Trophoblast cell (in vitro differentiated cells and primary cell): ENCODE data around the gene NKPD1.

Experiments
- DNase-seq, 2 donors: peaks; one replicate each; pipeline ENCODE4 v3.0.0-alpha.2; 2016
- H2AFZ ChIP-seq: 2 replicates; pipeline ENCODE4 v1.6.1; 2013; ENCODE audit warnings: low read length, moderate library complexity, mild to moderate bottlenecking; ENCODE audit not compliant: insufficient read depth, poor library complexity
- H2AK5ac ChIP-seq: 2 replicates; pipeline ENCODE4 v1.6.1; 2013; ENCODE audit warnings: mild to moderate bottlenecking, low read length
- H2BK120ac ChIP-seq: 2 replicates; pipeline ENCODE4 v1.6.1; 2013; ENCODE audit warnings: low read length, mild to moderate bottlenecking, moderate library complexity; ENCODE audit not compliant: insufficient read depth, poor library complexity
- H2BK12ac ChIP-seq: 2 replicates; pipeline ENCODE4 v1.6.1; 2013; ENCODE audit warnings: mild to moderate bottlenecking, low read length, moderate library complexity
- H2BK5ac ChIP-seq: 2 replicates; pipeline ENCODE4 v1.6.1; 2013; ENCODE audit warnings: low read length, low read depth, moderate library complexity, mild to moderate bottlenecking; ENCODE audit not compliant: poor library complexity
- H3K14ac ChIP-seq: 2 replicates; pipeline ENCODE4 v1.6.1; 2013; ENCODE audit warnings: mild to moderate bottlenecking, low read length
- H3K18ac ChIP-seq: 2 replicates; pipeline ENCODE4 v1.6.1; 2013; ENCODE audit warnings: mild to moderate bottlenecking, low read length
- H3K23ac ChIP-seq: 2 replicates; pipeline ENCODE4 v1.6.1; 2013; ENCODE audit warnings: low read length
- H3K27ac ChIP-seq: 2 replicates; pipeline ENCODE4 v1.5.1; 2013; ENCODE audit warnings: low read depth, mild to moderate bottlenecking, inconsistent platforms, low read length, moderate library complexity
- H3K27me3 ChIP-seq: 2 replicates; pipeline ENCODE4 v1.6.1; 2013; ENCODE audit warnings: inconsistent platforms, mild to moderate bottlenecking, low read length, moderate library complexity; ENCODE audit not compliant: insufficient read depth
- H3K36me3 ChIP-seq, 2 experiments: 1 replicate in 1 of 2; 2 replicates in 1 of 2; pipeline ENCODE4 v1.6.1; 2013; ENCODE audit warnings: low read length in 2 of 2, mild to moderate bottlenecking in 2 of 2, moderate library complexity in 1 of 2; ENCODE audit not compliant: insufficient read depth in 2 of 2, control insufficient read depth in 1 of 2
- H3K4ac ChIP-seq: 2 replicates; pipeline ENCODE4 v1.6.1; 2013; ENCODE audit warnings: low read depth, mild to moderate bottlenecking, low read length, moderate library complexity
- H3K4me1 ChIP-seq, 2 experiments: 1 replicate in 1 of 2; 2 replicates in 1 of 2; pipeline ENCODE4 v1.6.1; 2013; ENCODE audit warnings: low read length in 2 of 2, mild to moderate bottlenecking in 2 of 2, moderate library complexity in 1 of 2; ENCODE audit not compliant: insufficient read depth in 2 of 2, control insufficient read depth in 1 of 2
- H3K4me2 ChIP-seq: 2 replicates; pipeline ENCODE4 v1.6.1; 2013; ENCODE audit warnings: inconsistent platforms, mild to moderate bottlenecking, low read length, moderate library complexity
- H3K4me3 ChIP-seq: 2 replicates; pipeline ENCODE4 v1.5.1; 2013; ENCODE audit warnings: mild to moderate bottlenecking, low read depth, low read length, inconsistent platforms
- H3K79me1 ChIP-seq: one replicate; pipeline ENCODE4 v1.6.1; 2013; ENCODE audit warnings: low read length
- H3K79me2 ChIP-seq: 2 replicates; pipeline ENCODE4 v1.6.1; 2013; ENCODE audit warnings: low read length, mild to moderate bottlenecking; ENCODE audit not compliant: control insufficient read depth, insufficient read depth, poor library complexity
- H3K9ac ChIP-seq: 2 replicates; pipeline ENCODE4 v1.6.1; 2013; ENCODE audit warnings: mild to moderate bottlenecking, low read length
- H3K9me3 ChIP-seq: 2 replicates; pipeline ENCODE4 v1.6.1; 2013; ENCODE audit warnings: low read depth, mild to moderate bottlenecking, control low read depth, inconsistent platforms, low read length; ENCODE audit not compliant: insufficient read depth
- H4K12ac ChIP-seq: 2 replicates; pipeline ENCODE4 v1.6.1; 2013; ENCODE audit warnings: low read depth, mild to moderate bottlenecking, low read length, moderate library complexity
- H4K8ac ChIP-seq: 2 replicates; pipeline ENCODE4 v1.6.1; 2013; ENCODE audit warnings: low read depth, mild to moderate bottlenecking, low read length, moderate library complexity
- H4K91ac ChIP-seq: one replicate; pipeline ENCODE4 v1.6.1; 2013; ENCODE audit warnings: low read depth, mild to moderate bottlenecking, low read length, moderate library complexity
- WGBS: extraction: QIAGEN DNeasy Blood & Tissue Kit; methylation state at CpG from one replicate; pipeline ENCODE4 v1.1.7; 2013; ENCODE audit warnings: missing lambda C conversion rate; ENCODE audit not compliant: insufficient read length, insufficient coverage; ENCODE audit errors: extremely low coverage; 5-methylcytosine and 5-hydroxymethylcytosine counted together

The NKPD1 gene

GRCh38 chr19:45172173-45172572, 11.4 kb upstream of the NKPD1 start:
- H2BK12ac ChIP-seq = no peak overlapping the region
- no peak overlapping the region for H2BK5ac ChIP-seq
- H3K27ac ChIP-seq = no peak overlapping the region
- no peaks in the 10 kb centered on the region for H3K4me1 ChIP-seq
- no peak overlapping the region for H2AK5ac ChIP-seq
- no peaks in the 10 kb centered on the region for H3K79me2 ChIP-seq
- no peak overlapping the region for H3K4me3 ChIP-seq
- no peak overlapping the region for H4K91ac ChIP-seq
- no peak overlapping the region for H3K9ac ChIP-seq
- H3K27me3 ChIP-seq = no peaks in the 10 kb centered on the region
- H3K14ac ChIP-seq = no peak overlapping the region
- H3K9me3 ChIP-seq = peaks cover 2% of the 10 kb centered on the region
- H3K23ac ChIP-seq = no peak overlapping the region
- H4K8ac ChIP-seq = no peak overlapping the region
- H2BK120ac ChIP-seq = no peak overlapping the region
- no peak for DNase-seq
- H3K4me2 ChIP-seq = no peak overlapping the region
- no peak overlapping the region for H3K18ac ChIP-seq
- H4K12ac ChIP-seq = no peak overlapping the region
- H3K4ac ChIP-seq = no peak overlapping the region
- no peak overlapping the region for H2AFZ ChIP-seq
- no peaks in the 10 kb centered on the region for H3K36me3 ChIP-seq
- no peaks in the 10 kb centered on the region for H3K79me1 ChIP-seq
- WGBS = no CpG with 5 or more reads among the region's 4 CpGs

- no peak overlapping the region for H2BK5ac ChIP-seq
- H3K23ac ChIP-seq = no peak overlapping the region
- H3K36me3 ChIP-seq = no peaks in the 10 kb centered on the region
- no peak overlapping the region for H3K4ac ChIP-seq
- H2AFZ ChIP-seq = no peak overlapping the region
- no peak overlapping the region for H4K91ac ChIP-seq
- no peak overlapping the region for H4K12ac ChIP-seq
- H3K27ac ChIP-seq = no peak overlapping the region
- H4K8ac ChIP-seq = no peak overlapping the region
- H3K9me3 ChIP-seq = peaks cover 2% of the 10 kb centered on the region
- no peaks in the 10 kb centered on the region for H3K79me1 ChIP-seq
- no peak overlapping the region for H3K14ac ChIP-seq
- DNase-seq = peak in 1 of 2 donors; percentile 78
- H2AK5ac ChIP-seq = no peak overlapping the region
- no peak overlapping the region for H3K4me3 ChIP-seq
- H3K4me1 ChIP-seq = no peaks in the 10 kb centered on the region
- H3K27me3 ChIP-seq = no peaks in the 10 kb centered on the region
- no CpG with 5 or more reads among the region's 7 CpGs for WGBS
- H3K9ac ChIP-seq = no peak overlapping the region
- no peak overlapping the region for H2BK12ac ChIP-seq
- H2BK120ac ChIP-seq = no peak overlapping the region
- no peak overlapping the region for H3K4me2 ChIP-seq
- H3K18ac ChIP-seq = no peak overlapping the region
- H3K79me2 ChIP-seq = no peaks in the 10 kb centered on the region
Measured at GRCh38 chr19:45171211-45171623, 10.4 kb upstream of the NKPD1 start.

GRCh38 chr19:45170146-45171106, 9.6 kb upstream of the NKPD1 start:
- no peak overlapping the region for H2BK5ac ChIP-seq
- no peak overlapping the region for H4K8ac ChIP-seq
- H3K18ac ChIP-seq = no peak overlapping the region
- no peak overlapping the region for H3K9ac ChIP-seq
- no peak overlapping the region for H3K14ac ChIP-seq
- H3K79me1 ChIP-seq = no peaks in the 10 kb centered on the region
- H3K4me1 ChIP-seq = no peaks in the 10 kb centered on the region
- no peak overlapping the region for H3K4me2 ChIP-seq
- WGBS = no CpG with 5 or more reads among the region's 21 CpGs
- H2AFZ ChIP-seq = no peak overlapping the region
- no peak overlapping the region for H3K4me3 ChIP-seq
- no peak overlapping the region for H4K91ac ChIP-seq
- H2BK120ac ChIP-seq = no peak overlapping the region
- no peak overlapping the region for H3K23ac ChIP-seq
- no peak overlapping the region for H3K27ac ChIP-seq
- no peak overlapping the region for H3K4ac ChIP-seq
- H3K36me3 ChIP-seq = no peaks in the 10 kb centered on the region
- H3K79me2 ChIP-seq = no peaks in the 10 kb centered on the region
- peak in 1 of 2 donors; percentile 66 for DNase-seq
- H2BK12ac ChIP-seq = no peak overlapping the region
- H2AK5ac ChIP-seq = no peak overlapping the region
- no peak overlapping the region for H4K12ac ChIP-seq
- no peaks in the 10 kb centered on the region for H3K27me3 ChIP-seq
- peaks cover 2% of the 10 kb centered on the region for H3K9me3 ChIP-seq

- Histone ChIP-seq H3K14ac (no peak overlapping the region), H3K79me1 (no peaks in the 10 kb centered on the region), H3K23ac (no peak overlapping the region), H3K9ac (no peak overlapping the region), H2BK120ac (no peak overlapping the region), H3K9me3 (peaks cover 2% of the 10 kb centered on the region), H4K91ac (no peak overlapping the region), H3K4me3 (no peak overlapping the region), H3K79me2 (no peaks in the 10 kb centered on the region), H2AK5ac (no peak overlapping the region), H4K12ac (no peak overlapping the region), H3K4me1 (no peaks in the 10 kb centered on the region), H3K4ac (no peak overlapping the region), H3K36me3 (no peaks in the 10 kb centered on the region), H4K8ac (no peak overlapping the region), H3K4me2 (no peak overlapping the region), H2BK5ac (no peak overlapping the region), H3K18ac (no peak overlapping the region), H2BK12ac (no peak overlapping the region), H3K27me3 (no peaks in the 10 kb centered on the region), H2AFZ (no peak overlapping the region), H3K27ac (no peak overlapping the region)
- no CpG with 5 or more reads among the region's 10 CpGs for WGBS
- DNase-seq = no peak
Measured at GRCh38 chr19:45169602-45170001, 8.8 kb upstream of the NKPD1 start.
